HepG2 (cell line): Measurements from ENCODE around the gene PRSS16. TPM values are rescaled to one million over a fixed set of nuclear protein-coding genes. Genes with fewer than 3 reads are reported as not detected.
A peak's percentile ranks its signal among the peaks of the same experiment; 100 is the strongest.

Source experiments
- ATF1 ChIP-seq: IDR thresholded peaks from 2 replicates; pipeline ENCODE4 v1.6.1; 2016; ENCODE audit warnings: mild to moderate bottlenecking, control low read depth
- CBFB ChIP-seq: sonication (generic); formaldehyde crosslinking; IDR thresholded peaks from 2 replicates; pipeline ENCODE4 v1.4.0; 2020; ENCODE audit warnings: missing genetic modification reagents
- CEBPB ChIP-seq: IDR thresholded peaks from 2 replicates; pipeline ENCODE4 v1.6.1; 2011; ENCODE audit warnings: low read depth, low read length, improper control_type of control experiment, borderline replicate concordance
- CENPX ChIP-seq: sonication (generic); formaldehyde crosslinking; IDR thresholded peaks from 2 replicates; pipeline ENCODE4 v1.9.0; 2021; ENCODE audit warnings: mild to moderate bottlenecking, missing genetic modification reagents, moderate library complexity
- FOXK1 ChIP-seq: sonication (generic); formaldehyde crosslinking; IDR thresholded peaks from 2 replicates; pipeline ENCODE4 v1.4.0; 2020; ENCODE audit warnings: low read depth, missing genetic modification reagents, borderline replicate concordance
- KDM3A ChIP-seq: IDR thresholded peaks from 2 replicates; pipeline ENCODE4 v1.6.1; 2018; ENCODE audit warnings: low read depth, missing compliant biosample characterization
- KDM6A ChIP-seq: IDR thresholded peaks from 2 replicates; pipeline ENCODE4 v1.6.1; 2016; ENCODE audit warnings: low read depth
- KLF6 ChIP-seq: IDR thresholded peaks from 2 replicates; pipeline ENCODE4 v1.8.0; 2016; ENCODE audit warnings: missing biosample characterization, missing genetic modification reagents
- ZMYM3 ChIP-seq: sonication (generic); formaldehyde crosslinking; IDR thresholded peaks from 2 replicates; pipeline ENCODE4 v1.5.1; 2020; ENCODE audit warnings: mild to moderate bottlenecking, missing genetic modification reagents
- ZNF101 ChIP-seq: sonication (generic); formaldehyde crosslinking; IDR thresholded peaks from 2 replicates; pipeline ENCODE4 v1.4.0; 2020; ENCODE audit warnings: mild to moderate bottlenecking, low read depth, missing genetic modification reagents, borderline replicate concordance
- ZNF317 ChIP-seq: sonication (generic); formaldehyde crosslinking; IDR thresholded peaks from 2 replicates; pipeline ENCODE4 v1.5.0; 2020; ENCODE audit warnings: mild to moderate bottlenecking, missing genetic modification reagents
- ZNF333 ChIP-seq: sonication (generic); formaldehyde crosslinking; IDR thresholded peaks from 2 replicates; pipeline ENCODE4 v1.4.0; 2020; ENCODE audit warnings: mild to moderate bottlenecking, missing genetic modification reagents, borderline replicate concordance
- ZNF446 ChIP-seq: sonication (generic); formaldehyde crosslinking; IDR thresholded peaks from 2 replicates; pipeline ENCODE4 v1.5.0; 2020; ENCODE audit warnings: mild to moderate bottlenecking, missing genetic modification reagents
- ZNF550 ChIP-seq: sonication (generic); formaldehyde crosslinking; IDR thresholded peaks from 2 replicates; pipeline ENCODE4 v1.4.0; 2020; ENCODE audit warnings: mild to moderate bottlenecking, missing genetic modification reagents, borderline replicate concordance
- ZNF878 ChIP-seq: sonication (generic); formaldehyde crosslinking; IDR thresholded peaks from 2 replicates; pipeline ENCODE4 v1.8.1; 2023; ENCODE audit warnings: mild to moderate bottlenecking, missing genetic modification reagents, moderate library complexity
- polyA plus RNA-seq, 8 experiments: library from polyadenylated mRNA; depleted of rRNA in 3 of 8; stranded (reverse) in 7 of 8; unstranded in 1 of 8; fragments of >200 nt; fragmentation: Illumina TruSeq in 4 of 8; extraction: Trizol in 4 of 8; gene quantifications; 2 replicates each; pipeline versions ENCODE4 v1.2.1 to v1.2.3, GENCODE V29; 2011 to 2016; ENCODE audit warnings: low read depth in 4 of 8, missing spikeins in 1 of 8, mixed read lengths in 1 of 8; ENCODE audit not compliant: insufficient read depth in 1 of 8
- total RNA-seq, 5 experiments: library from RNA; depleted of rRNA; stranded (reverse); fragments of >200 nt; fragmentation: Illumina TruSeq; extraction: Trizol; gene quantifications; 2 replicates each; pipeline ENCODE4 v1.2.3, GENCODE V29; 2016; ENCODE audit warnings: low read depth in 1 of 5
- TF ChIP-seq, protein P1 (sequence below): sonication (generic); formaldehyde crosslinking; IDR thresholded peaks from 2 replicates; pipeline ENCODE4 v1.9.0; 2021; ENCODE audit warnings: missing genetic modification reagents, mild to moderate bottlenecking, borderline replicate concordance
- TF ChIP-seq, protein P2 (sequence below): sonication (generic); formaldehyde crosslinking; IDR thresholded peaks from 2 replicates; pipeline ENCODE4 v1.4.0; 2020; ENCODE audit warnings: missing genetic modification reagents
- TF ChIP-seq, protein P3 (sequence below): sonication (generic); formaldehyde crosslinking; IDR thresholded peaks from 2 replicates; pipeline ENCODE4 v1.5.1; 2020; ENCODE audit warnings: missing genetic modification reagents, mild to moderate bottlenecking, borderline replicate concordance
- TF ChIP-seq, protein P4 (sequence below): IDR thresholded peaks from 2 replicates; pipeline ENCODE4 v1.6.1; 2016
- TF ChIP-seq, protein P5 (sequence below): sonication (generic); formaldehyde crosslinking; IDR thresholded peaks from 2 replicates; pipeline ENCODE4 v1.8.0; 2022; ENCODE audit warnings: mild to moderate bottlenecking, missing genetic modification reagents, moderate library complexity
- TF ChIP-seq, protein P6 (sequence below): sonication (generic); formaldehyde crosslinking; IDR thresholded peaks from 2 replicates; pipeline ENCODE4 v1.5.0; 2020; ENCODE audit warnings: missing genetic modification reagents

Gene PRSS16
- total and polyA plus RNA-seq, 2 of the 13 experiments (the other 11 are each of a cell fraction or from before 2014, with no cell fraction given): not detected

DNA sequence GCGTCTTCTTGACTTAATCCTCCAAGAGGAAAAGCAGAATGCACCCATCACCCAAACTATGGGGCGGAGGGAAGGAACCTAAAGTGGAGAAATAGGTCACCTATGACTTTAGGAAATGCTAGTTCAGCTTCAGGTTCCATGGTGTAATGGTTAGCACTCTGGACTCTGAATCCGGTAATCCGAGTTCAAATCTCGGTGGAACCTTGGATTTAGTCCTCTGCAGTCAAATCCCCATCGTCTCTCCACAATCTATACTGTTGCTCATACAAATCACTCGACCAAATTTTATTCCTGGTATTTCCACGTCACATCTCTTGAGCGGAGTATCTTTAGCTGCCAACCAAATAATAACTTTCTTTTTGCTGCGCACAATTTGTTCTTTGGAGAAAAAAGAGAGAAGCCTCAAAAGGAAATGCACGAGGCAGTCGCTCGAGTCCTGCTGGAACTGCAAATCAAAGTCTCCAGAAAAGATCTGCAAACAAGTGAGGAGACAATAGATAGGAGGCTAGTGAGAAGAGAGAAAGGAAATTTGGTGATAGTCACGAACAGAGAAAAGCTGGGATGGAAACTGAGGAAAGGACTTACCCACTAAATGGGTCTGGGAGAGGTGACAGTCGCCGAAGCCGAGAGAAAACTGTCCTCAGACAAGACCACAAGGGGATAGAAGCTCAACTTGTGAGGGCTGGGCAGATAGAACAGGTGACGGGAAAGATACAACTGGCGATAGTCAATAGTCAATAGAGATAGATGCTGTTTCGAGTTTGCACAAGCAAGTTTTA is 48.0 kb downstream of the PRSS16 start (continued):
- TF ChIP-seq, protein P1, sequence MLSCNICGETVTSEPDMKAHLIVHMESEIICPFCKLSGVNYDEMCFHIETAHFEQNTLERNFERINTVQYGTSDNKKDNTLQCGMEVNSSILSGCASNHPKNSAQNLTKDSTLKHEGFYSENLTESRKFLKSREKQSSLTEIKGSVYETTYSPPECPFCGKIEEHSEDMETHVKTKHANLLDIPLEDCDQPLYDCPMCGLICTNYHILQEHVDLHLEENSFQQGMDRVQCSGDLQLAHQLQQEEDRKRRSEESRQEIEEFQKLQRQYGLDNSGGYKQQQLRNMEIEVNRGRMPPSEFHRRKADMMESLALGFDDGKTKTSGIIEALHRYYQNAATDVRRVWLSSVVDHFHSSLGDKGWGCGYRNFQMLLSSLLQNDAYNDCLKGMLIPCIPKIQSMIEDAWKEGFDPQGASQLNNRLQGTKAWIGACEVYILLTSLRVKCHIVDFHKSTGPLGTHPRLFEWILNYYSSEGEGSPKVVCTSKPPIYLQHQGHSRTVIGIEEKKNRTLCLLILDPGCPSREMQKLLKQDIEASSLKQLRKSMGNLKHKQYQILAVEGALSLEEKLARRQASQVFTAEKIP: no peak
- TF ChIP-seq ZNF878 (no peak; the same call in 1 of the 2 replicates), ZNF550 (CRISPR knock-in tag) (no peak), FOXK1 (CRISPR knock-in tag) (peak; percentile 34; the same call in 1 of the 2 replicates), ZNF101 (no peak), CENPX (no peak), ZNF317 (CRISPR knock-in tag) (peak; percentile 80), ZNF333 (CRISPR knock-in tag) (no peak), KDM6A (CRISPR knock-in tag) (no peak), ZNF446 (0 out of 2 replicates have a peak, but pooled peaks have one; percentile 46), CBFB (CRISPR knock-in tag) (no peak), KDM3A (CRISPR knock-in tag) (peak; percentile 28; the same call in 1 of the 2 replicates), KLF6 (CRISPR knock-in tag) (no peak), ATF1 (0 out of 2 replicates have a peak, but pooled peaks have one; percentile 17), ZMYM3 (CRISPR knock-in tag) (peak; percentile 36; the same call in 1 of the 2 replicates), CEBPB (no peak)
- TF ChIP-seq, protein P2, sequence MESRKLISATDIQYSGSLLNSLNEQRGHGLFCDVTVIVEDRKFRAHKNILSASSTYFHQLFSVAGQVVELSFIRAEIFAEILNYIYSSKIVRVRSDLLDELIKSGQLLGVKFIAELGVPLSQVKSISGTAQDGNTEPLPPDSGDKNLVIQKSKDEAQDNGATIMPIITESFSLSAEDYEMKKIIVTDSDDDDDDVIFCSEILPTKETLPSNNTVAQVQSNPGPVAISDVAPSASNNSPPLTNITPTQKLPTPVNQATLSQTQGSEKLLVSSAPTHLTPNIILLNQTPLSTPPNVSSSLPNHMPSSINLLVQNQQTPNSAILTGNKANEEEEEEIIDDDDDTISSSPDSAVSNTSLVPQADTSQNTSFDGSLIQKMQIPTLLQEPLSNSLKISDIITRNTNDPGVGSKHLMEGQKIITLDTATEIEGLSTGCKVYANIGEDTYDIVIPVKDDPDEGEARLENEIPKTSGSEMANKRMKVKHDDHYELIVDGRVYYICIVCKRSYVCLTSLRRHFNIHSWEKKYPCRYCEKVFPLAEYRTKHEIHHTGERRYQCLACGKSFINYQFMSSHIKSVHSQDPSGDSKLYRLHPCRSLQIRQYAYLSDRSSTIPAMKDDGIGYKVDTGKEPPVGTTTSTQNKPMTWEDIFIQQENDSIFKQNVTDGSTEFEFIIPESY (CRISPR knock-in tag): no peak
- TF ChIP-seq, protein P3, sequence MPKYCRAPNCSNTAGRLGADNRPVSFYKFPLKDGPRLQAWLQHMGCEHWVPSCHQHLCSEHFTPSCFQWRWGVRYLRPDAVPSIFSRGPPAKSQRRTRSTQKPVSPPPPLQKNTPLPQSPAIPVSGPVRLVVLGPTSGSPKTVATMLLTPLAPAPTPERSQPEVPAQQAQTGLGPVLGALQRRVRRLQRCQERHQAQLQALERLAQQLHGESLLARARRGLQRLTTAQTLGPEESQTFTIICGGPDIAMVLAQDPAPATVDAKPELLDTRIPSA: no peak
- TF ChIP-seq, protein P4, sequence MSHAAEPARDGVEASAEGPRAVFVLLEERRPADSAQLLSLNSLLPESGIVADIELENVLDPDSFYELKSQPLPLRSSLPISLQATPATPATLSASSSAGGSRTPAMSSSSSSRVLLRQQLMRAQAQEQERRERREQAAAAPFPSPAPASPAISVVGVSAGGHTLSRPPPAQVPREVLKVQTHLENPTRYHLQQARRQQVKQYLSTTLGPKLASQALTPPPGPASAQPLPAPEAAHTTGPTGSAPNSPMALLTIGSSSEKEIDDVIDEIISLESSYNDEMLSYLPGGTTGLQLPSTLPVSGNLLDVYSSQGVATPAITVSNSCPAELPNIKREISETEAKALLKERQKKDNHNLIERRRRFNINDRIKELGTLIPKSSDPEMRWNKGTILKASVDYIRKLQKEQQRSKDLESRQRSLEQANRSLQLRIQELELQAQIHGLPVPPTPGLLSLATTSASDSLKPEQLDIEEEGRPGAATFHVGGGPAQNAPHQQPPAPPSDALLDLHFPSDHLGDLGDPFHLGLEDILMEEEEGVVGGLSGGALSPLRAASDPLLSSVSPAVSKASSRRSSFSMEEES: 0 out of 2 replicates have a peak, but pooled peaks have one; percentile 51
- TF ChIP-seq, protein P5, sequence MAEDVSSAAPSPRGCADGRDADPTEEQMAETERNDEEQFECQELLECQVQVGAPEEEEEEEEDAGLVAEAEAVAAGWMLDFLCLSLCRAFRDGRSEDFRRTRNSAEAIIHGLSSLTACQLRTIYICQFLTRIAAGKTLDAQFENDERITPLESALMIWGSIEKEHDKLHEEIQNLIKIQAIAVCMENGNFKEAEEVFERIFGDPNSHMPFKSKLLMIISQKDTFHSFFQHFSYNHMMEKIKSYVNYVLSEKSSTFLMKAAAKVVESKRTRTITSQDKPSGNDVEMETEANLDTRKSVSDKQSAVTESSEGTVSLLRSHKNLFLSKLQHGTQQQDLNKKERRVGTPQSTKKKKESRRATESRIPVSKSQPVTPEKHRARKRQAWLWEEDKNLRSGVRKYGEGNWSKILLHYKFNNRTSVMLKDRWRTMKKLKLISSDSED (CRISPR knock-in tag): no peak
- TF ChIP-seq, protein P6, sequence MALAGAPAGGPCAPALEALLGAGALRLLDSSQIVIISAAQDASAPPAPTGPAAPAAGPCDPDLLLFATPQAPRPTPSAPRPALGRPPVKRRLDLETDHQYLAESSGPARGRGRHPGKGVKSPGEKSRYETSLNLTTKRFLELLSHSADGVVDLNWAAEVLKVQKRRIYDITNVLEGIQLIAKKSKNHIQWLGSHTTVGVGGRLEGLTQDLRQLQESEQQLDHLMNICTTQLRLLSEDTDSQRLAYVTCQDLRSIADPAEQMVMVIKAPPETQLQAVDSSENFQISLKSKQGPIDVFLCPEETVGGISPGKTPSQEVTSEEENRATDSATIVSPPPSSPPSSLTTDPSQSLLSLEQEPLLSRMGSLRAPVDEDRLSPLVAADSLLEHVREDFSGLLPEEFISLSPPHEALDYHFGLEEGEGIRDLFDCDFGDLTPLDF (CRISPR knock-in tag): no peak
